WERI-Rb-1 (cell line): ENCODE measurements around the gene PBX2.
A peak's percentile ranks its signal among the peaks of the same experiment; 100 is the strongest.

ENCODE experiments used
- DNase-seq: peaks from one replicate; pipeline ENCODE4 v3.0.0-alpha.2; 2020
- H3K27ac ChIP-seq: fragments of 250-450 bp; sonication (Bioruptor Pico); 2 replicates; pipeline ENCODE4 v1.5.1; 2020; ENCODE audit warnings: mild to moderate bottlenecking, moderate library complexity
- H3K27me3 ChIP-seq: fragments of 250-450 bp; sonication (Bioruptor Pico); 2 replicates; pipeline ENCODE4 v1.5.1; 2021; ENCODE audit warnings: mild to moderate bottlenecking, low read depth, moderate library complexity; ENCODE audit not compliant: insufficient read depth, severe bottlenecking
- H3K36me3 ChIP-seq: fragments of 250-450 bp; sonication (Bioruptor Pico); 2 replicates; pipeline ENCODE4 v1.5.1; 2020; ENCODE audit warnings: mild to moderate bottlenecking, moderate library complexity
- H3K4me3 ChIP-seq: 2 replicates; pipeline ENCODE4 v1.5.1; 2011; ENCODE audit warnings: low read depth, mild to moderate bottlenecking, control low read depth, low read length
- H3K9me3 ChIP-seq: fragments of 250-450 bp; sonication (Bioruptor Pico); 2 replicates; pipeline ENCODE4 v1.5.1; 2021; ENCODE audit warnings: mild to moderate bottlenecking, moderate library complexity; ENCODE audit not compliant: severe bottlenecking
- CTCF ChIP-seq: IDR thresholded peaks from 2 replicates; pipeline ENCODE4 v1.5.1; 2011; ENCODE audit warnings: low read depth, mild to moderate bottlenecking, control low read depth, inconsistent platforms, low read length

The PBX2 gene

GRCh38 chr6:32182555-32182981, 7.4 kb downstream of the PBX2 start:
- peaks cover 65% of the 10 kb centered on the region for H3K36me3 ChIP-seq
- H3K27ac ChIP-seq: peak overlapping the region; percentile 25; the same call in 1 of the 2 replicates
- H3K4me3 ChIP-seq: no peak overlapping the region
- no peaks in the 10 kb centered on the region for H3K9me3 ChIP-seq
- H3K27me3 ChIP-seq: no peaks in the 10 kb centered on the region
- no peak for DNase-seq
- no peak for TF ChIP-seq CTCF

GRCh38 chr6:32181915-32182529, 8.0 kb downstream of the PBX2 start:
- TF ChIP-seq CTCF: no peak
- peak overlapping the region; percentile 25; the same call in 1 of the 2 replicates for H3K27ac ChIP-seq
- H3K36me3 ChIP-seq: peaks cover 60% of the 10 kb centered on the region
- no peaks in the 10 kb centered on the region for H3K27me3 ChIP-seq
- no peak for DNase-seq
- no peaks in the 10 kb centered on the region for H3K9me3 ChIP-seq
- no peak overlapping the region for H3K4me3 ChIP-seq

GRCh38 chr6:32181148-32181702, 8.8 kb downstream of the PBX2 start:
- no peak for DNase-seq
- TF ChIP-seq CTCF: no peak
- peaks cover 52% of the 10 kb centered on the region for H3K36me3 ChIP-seq

GRCh38 chr6:32179766-32180405, 10.1 kb downstream of the PBX2 start:
- no peak overlapping the region for H3K27ac ChIP-seq
- H3K4me3 ChIP-seq: no peak overlapping the region
- H3K27me3 ChIP-seq: no peaks in the 10 kb centered on the region
- peaks cover 48% of the 10 kb centered on the region for H3K36me3 ChIP-seq
- DNase-seq: no peak
- TF ChIP-seq CTCF: no peak
- H3K9me3 ChIP-seq: no peaks in the 10 kb centered on the region

More at GRCh38 chr6:32181148-32181702, 8.8 kb downstream of the PBX2 start:
- H3K27me3 ChIP-seq: no peaks in the 10 kb centered on the region
- no peaks in the 10 kb centered on the region for H3K9me3 ChIP-seq
- no peak overlapping the region for H3K27ac ChIP-seq
- no peak overlapping the region for H3K4me3 ChIP-seq

- TF ChIP-seq CTCF: no peak
- Histone ChIP-seq H3K36me3 (peaks cover 42% of the 10 kb centered on the region), H3K27ac (peak overlapping the region; percentile 96), H3K9me3 (no peaks in the 10 kb centered on the region), H3K27me3 (no peaks in the 10 kb centered on the region), H3K4me3 (peak overlapping the region; percentile 85)
- no peak for DNase-seq
These were observed 11.2 kb downstream of the PBX2 start for GRCh38 chr6:32178547-32179440.
